Measurements from ENCODE around the gene SYNDIG1.
A peak's percentile ranks its signal among the peaks of the same experiment; 100 is the strongest.

Gene SYNDIG1

DNA sequence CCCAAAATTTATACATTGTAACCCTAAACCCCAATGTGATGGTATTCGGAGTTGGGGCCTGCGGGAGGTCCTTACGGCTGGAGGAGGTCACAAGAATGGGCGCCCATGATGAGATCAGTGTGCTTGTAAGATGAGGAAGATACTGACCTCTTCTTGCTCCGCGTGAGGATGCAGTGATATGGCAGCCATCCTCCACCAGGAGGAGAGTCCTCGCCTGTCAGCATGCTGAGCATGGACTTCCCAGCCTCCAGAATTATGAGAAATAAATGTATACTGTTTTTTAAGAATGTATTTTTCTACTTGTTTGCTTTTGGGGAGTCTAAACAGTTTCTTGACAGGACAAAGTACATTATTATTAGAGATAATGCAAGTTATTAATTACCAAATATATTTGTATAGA is 8.7 kb upstream of the SYNDIG1 start:
- H3K27ac ChIP-seq: no peak overlapping the region
- H3K4me3 ChIP-seq (ENCODE audit: low read depth, low read length): no peak overlapping the region
- H3K27me3 ChIP-seq (replicated peaks): no peaks in the 10 kb centered on the region
- H3K36me3 ChIP-seq (replicated peaks): no peaks in the 10 kb centered on the region
- TF ChIP-seq, protein P1, sequence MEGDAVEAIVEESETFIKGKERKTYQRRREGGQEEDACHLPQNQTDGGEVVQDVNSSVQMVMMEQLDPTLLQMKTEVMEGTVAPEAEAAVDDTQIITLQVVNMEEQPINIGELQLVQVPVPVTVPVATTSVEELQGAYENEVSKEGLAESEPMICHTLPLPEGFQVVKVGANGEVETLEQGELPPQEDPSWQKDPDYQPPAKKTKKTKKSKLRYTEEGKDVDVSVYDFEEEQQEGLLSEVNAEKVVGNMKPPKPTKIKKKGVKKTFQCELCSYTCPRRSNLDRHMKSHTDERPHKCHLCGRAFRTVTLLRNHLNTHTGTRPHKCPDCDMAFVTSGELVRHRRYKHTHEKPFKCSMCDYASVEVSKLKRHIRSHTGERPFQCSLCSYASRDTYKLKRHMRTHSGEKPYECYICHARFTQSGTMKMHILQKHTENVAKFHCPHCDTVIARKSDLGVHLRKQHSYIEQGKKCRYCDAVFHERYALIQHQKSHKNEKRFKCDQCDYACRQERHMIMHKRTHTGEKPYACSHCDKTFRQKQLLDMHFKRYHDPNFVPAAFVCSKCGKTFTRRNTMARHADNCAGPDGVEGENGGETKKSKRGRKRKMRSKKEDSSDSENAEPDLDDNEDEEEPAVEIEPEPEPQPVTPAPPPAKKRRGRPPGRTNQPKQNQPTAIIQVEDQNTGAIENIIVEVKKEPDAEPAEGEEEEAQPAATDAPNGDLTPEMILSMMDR (IDR thresholded peaks at IDR 0.05; ENCODE audit: low read depth, low read length, missing control alignments): peak; percentile 48
- no peak for DNase-seq
- in situ Hi-C loops (cut with HindIII; ENCODE audit: low pct_ligation_motif_present, low sequenced_read_pairs): no loop called here

GRCh38 chr20:24461848-24462247 is 7.6 kb upstream of the SYNDIG1 start:
- Histone ChIP-seq H3K4me3 (ENCODE audit: low read depth, low read length) (no peak overlapping the region), H3K27me3 (replicated peaks) (no peaks in the 10 kb centered on the region), H3K27ac (no peak overlapping the region), H3K36me3 (replicated peaks) (no peaks in the 10 kb centered on the region)
- no peak for DNase-seq
- in situ Hi-C loops (cut with HindIII; ENCODE audit: low pct_ligation_motif_present, low sequenced_read_pairs): no loop called here
- TF ChIP-seq, protein P1 (IDR thresholded peaks at IDR 0.05; ENCODE audit: low read depth, low read length, missing control alignments): no peak

GRCh38 chr20:24462460-24463010 is 6.9 kb upstream of the SYNDIG1 start:
- no peaks in the 10 kb centered on the region for H3K36me3 ChIP-seq (replicated peaks)
- in situ Hi-C loops (cut with HindIII; ENCODE audit: low pct_ligation_motif_present, low sequenced_read_pairs): no loop called here
- H3K4me3 ChIP-seq (ENCODE audit: low read depth, low read length): no peak overlapping the region
- no peaks in the 10 kb centered on the region for H3K27me3 ChIP-seq (replicated peaks)
- H3K27ac ChIP-seq: no peak overlapping the region
- DNase-seq: no peak
- TF ChIP-seq, protein P1 (IDR thresholded peaks at IDR 0.05; ENCODE audit: low read depth, low read length, missing control alignments): no peak

- Histone ChIP-seq H3K27me3 (replicated peaks) (peaks cover 21% of the 10 kb centered on the region), H3K27ac (no peak overlapping the region), H3K4me3 (ENCODE audit: low read depth, low read length) (no peak overlapping the region), H3K36me3 (replicated peaks) (no peaks in the 10 kb centered on the region)
- in situ Hi-C loops (cut with HindIII; ENCODE audit: low pct_ligation_motif_present, low sequenced_read_pairs): no loop called here
- TF ChIP-seq, protein P1 (IDR thresholded peaks at IDR 0.05; ENCODE audit: low read depth, low read length, missing control alignments): no peak
- DNase-seq: no peak
Observed at GRCh38 chr20:24465159-24465558, 4.3 kb upstream of the SYNDIG1 start.

DNA sequence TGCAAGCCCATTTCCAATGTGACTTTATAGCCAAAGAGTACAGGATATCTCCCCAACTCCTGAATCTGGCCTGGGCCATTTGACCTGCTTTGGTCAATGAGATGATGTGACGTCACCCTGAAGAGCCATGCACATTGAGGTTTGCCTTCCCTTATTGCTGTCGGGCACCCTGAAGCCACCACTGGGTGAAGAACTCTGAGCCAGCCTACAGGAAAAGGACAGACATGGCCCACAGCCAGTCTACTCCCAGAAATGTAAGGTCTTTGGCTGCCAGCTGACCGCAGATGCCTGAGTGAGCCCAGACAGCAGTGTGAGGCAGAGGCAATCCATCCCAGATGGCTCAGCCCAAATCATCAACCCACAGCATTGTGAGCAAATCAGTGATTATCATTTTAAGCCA is 3.7 kb upstream of the SYNDIG1 start:
- in situ Hi-C loops (cut with HindIII; ENCODE audit: low pct_ligation_motif_present, low sequenced_read_pairs): no loop called here
- DNase-seq: no peak

More for the DNA sequence above, 3.7 kb upstream of the SYNDIG1 start:
- Histone ChIP-seq H3K4me3 (ENCODE audit: low read depth, low read length) (no peak overlapping the region), H3K27me3 (replicated peaks) (peaks cover 27% of the 10 kb centered on the region), H3K36me3 (replicated peaks) (no peaks in the 10 kb centered on the region), H3K27ac (no peak overlapping the region)
- TF ChIP-seq, protein P1 (IDR thresholded peaks at IDR 0.05; ENCODE audit: low read depth, low read length, missing control alignments): no peak

Measured in brain microvascular endothelial cell (primary cell).